Measurements from ENCODE around the gene SPZ1. TPM values are rescaled to one million over a fixed set of nuclear protein-coding genes. Genes with fewer than 3 reads are reported as not detected.
A peak's percentile ranks its signal among the peaks of the same experiment; 100 is the strongest.
"Not testable (repeated sequence)": the region's sequence is repeated elsewhere in the genome, so short reads cannot be mapped to it uniquely, and the experiment has no call there.

SPZ1 gene
- total RNA-seq, 1 donor from 2014 or later: not detected

GRCh38 chr5:80326468-80326867 lies 6.7 kb downstream of the SPZ1 start:
- TF ChIP-seq, protein P1, sequence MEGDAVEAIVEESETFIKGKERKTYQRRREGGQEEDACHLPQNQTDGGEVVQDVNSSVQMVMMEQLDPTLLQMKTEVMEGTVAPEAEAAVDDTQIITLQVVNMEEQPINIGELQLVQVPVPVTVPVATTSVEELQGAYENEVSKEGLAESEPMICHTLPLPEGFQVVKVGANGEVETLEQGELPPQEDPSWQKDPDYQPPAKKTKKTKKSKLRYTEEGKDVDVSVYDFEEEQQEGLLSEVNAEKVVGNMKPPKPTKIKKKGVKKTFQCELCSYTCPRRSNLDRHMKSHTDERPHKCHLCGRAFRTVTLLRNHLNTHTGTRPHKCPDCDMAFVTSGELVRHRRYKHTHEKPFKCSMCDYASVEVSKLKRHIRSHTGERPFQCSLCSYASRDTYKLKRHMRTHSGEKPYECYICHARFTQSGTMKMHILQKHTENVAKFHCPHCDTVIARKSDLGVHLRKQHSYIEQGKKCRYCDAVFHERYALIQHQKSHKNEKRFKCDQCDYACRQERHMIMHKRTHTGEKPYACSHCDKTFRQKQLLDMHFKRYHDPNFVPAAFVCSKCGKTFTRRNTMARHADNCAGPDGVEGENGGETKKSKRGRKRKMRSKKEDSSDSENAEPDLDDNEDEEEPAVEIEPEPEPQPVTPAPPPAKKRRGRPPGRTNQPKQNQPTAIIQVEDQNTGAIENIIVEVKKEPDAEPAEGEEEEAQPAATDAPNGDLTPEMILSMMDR (conservative IDR thresholded peaks at IDR 0.05; ENCODE audit: low read depth, low read length): no peak
- H3K4me3 ChIP-seq (ENCODE audit: low read depth, low read length): no peak overlapping the region
- no peak for DNase-seq (ENCODE audit: low read depth)

DNA sequence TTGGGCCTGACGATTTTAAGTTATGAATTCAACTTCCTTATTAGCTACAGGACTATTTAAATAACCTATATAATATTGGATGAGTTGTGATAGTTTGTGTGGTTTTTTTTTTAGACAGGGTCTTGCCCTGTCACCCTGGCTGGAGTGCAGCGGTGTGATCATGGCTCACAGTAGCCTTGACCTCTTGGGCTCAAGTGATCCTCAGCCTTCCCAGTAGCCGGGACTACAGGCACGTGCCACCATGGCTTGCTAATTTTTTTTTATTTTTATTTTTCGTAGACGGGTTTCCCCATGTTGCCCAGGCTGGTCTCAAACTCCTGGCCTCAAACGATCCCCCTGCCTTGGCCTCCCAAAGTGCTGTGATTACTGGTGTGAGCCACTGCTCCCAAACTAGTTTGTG lies 17.6 kb downstream of the SPZ1 start:
- TF ChIP-seq, protein P1 (conservative IDR thresholded peaks at IDR 0.05; ENCODE audit: low read depth, low read length): no peak
- H3K4me3 ChIP-seq (ENCODE audit: low read depth, low read length): no peak overlapping the region

DNA sequence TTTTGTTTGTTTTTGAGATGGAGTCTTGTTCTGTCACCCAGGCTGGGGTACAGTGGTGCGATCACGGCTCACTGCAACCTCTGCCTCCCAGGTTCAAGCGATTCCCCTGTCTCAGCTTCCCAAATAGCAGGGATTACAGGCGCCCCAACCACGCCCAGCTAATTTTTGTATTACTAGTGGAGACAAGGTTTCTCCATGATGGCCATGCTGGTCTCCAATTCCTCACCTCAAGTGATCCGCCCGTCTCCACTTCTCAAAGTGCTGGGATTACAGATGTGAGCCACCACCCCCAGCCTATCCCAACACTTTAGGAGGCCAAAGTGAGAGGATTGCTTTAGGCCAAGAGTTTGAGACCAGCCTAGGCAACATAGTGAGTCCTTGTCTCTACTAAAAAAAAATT lies 19.3 kb downstream of the SPZ1 start:
- DNase-seq (ENCODE audit: low read depth): no peak
- no peak overlapping the region for H3K4me3 ChIP-seq (ENCODE audit: low read depth, low read length)

More for the DNA sequence above, 17.6 kb downstream of the SPZ1 start:
- no peak for DNase-seq (ENCODE audit: low read depth)

GRCh38 chr5:80341016-80341775 lies 21.4 kb downstream of the SPZ1 start:
- H3K4me3 ChIP-seq (ENCODE audit: low read depth, low read length): no peak overlapping the region
- TF ChIP-seq, protein P1 (conservative IDR thresholded peaks at IDR 0.05; ENCODE audit: low read depth, low read length): no peak
- DNase-seq (ENCODE audit: low read depth): no peak

More for the DNA sequence above, 19.3 kb downstream of the SPZ1 start:
- TF ChIP-seq, protein P1 (conservative IDR thresholded peaks at IDR 0.05; ENCODE audit: low read depth, low read length): no peak

GRCh38 chr5:80343067-80343466 lies 23.3 kb downstream of the SPZ1 start:
- no peak for DNase-seq (ENCODE audit: low read depth)
- H3K4me3 ChIP-seq (ENCODE audit: low read depth, low read length): no peak overlapping the region
- TF ChIP-seq, protein P1 (conservative IDR thresholded peaks at IDR 0.05; ENCODE audit: low read depth, low read length): no peak

DNA sequence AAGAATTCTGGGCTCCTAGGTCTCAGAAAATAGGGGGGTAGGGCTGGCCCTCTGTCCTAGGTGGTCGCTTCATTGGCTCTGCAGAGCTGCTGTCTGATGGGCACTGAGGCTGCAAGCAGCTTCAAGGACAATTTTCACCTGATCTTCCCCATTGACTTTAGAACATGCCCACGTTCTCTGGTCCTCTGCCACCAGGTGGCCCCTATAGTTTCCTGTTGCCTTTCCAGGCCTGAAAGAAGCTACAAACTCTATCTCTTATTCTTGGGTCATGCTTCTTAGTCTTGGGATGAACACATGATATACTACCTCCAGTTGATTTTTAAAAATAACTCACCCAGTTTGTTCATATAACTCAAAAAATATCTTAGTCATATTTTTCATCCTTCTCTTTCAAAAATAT lies 26.3 kb downstream of the SPZ1 start:
- no peak for DNase-seq (ENCODE audit: low read depth)
- TF ChIP-seq, protein P1 (conservative IDR thresholded peaks at IDR 0.05; ENCODE audit: low read depth, low read length): peak; percentile 62
- H3K4me3 ChIP-seq (ENCODE audit: low read depth, low read length): no peak overlapping the region

- H3K4me3 ChIP-seq (ENCODE audit: low read depth, low read length): no peak overlapping the region
- no peak for DNase-seq (ENCODE audit: low read depth)
- TF ChIP-seq, protein P1 (conservative IDR thresholded peaks at IDR 0.05; ENCODE audit: low read depth, low read length): no peak
Observed at GRCh38 chr5:80348171-80348570, 28.4 kb downstream of the SPZ1 start.

DNA sequence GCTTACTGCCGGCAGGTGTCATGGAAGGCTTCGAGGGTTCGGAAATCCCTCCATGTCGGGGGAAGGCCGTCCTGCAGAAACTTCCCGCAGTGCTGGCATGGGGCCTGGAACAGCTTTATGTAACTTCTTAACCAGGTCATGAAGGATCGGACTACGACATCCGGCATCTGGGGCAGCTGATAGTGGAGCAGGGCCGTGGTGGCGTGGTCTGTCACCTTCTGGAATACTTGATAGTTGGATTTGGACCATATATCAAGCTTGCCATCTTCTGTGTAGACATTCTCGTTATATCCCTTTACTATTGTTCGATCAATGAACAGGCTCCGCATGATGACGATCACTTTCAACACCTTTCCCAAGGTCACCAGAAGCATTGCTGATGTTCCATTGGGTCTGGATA lies 31.2 kb downstream of the SPZ1 start:
- not testable (repeated sequence) for DNase-seq (ENCODE audit: low read depth); H3K4me3 ChIP-seq (ENCODE audit: low read depth, low read length)

Data from epithelial cell of proximal tubule (primary cell).